Measurements from ENCODE around the gene EFCAB13.

DNA sequence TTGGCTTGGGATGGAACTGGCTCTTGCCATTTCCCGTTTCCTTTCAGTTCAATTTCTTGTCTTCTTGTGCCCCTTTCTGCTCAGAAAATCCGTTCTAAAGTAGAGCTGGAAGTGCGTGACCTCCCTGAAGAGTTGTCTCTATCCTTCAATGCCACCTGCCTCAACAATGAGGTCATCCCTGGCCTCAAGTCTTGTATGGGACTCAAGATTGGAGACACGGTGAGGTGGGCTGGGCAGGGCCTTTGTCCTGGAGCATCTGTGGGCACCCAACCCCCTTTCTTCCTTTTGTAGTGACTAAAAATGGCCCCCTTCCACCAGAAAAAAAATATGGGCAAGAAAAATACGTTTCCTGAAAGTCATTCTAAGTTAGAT, 32.9 kb upstream of the EFCAB13 start:
- TF ChIP-seq, protein P1, sequence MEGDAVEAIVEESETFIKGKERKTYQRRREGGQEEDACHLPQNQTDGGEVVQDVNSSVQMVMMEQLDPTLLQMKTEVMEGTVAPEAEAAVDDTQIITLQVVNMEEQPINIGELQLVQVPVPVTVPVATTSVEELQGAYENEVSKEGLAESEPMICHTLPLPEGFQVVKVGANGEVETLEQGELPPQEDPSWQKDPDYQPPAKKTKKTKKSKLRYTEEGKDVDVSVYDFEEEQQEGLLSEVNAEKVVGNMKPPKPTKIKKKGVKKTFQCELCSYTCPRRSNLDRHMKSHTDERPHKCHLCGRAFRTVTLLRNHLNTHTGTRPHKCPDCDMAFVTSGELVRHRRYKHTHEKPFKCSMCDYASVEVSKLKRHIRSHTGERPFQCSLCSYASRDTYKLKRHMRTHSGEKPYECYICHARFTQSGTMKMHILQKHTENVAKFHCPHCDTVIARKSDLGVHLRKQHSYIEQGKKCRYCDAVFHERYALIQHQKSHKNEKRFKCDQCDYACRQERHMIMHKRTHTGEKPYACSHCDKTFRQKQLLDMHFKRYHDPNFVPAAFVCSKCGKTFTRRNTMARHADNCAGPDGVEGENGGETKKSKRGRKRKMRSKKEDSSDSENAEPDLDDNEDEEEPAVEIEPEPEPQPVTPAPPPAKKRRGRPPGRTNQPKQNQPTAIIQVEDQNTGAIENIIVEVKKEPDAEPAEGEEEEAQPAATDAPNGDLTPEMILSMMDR (IDR thresholded peaks at IDR 0.05) = no peak
- no peak for TF ChIP-seq EZH2 (IDR thresholded peaks at IDR 0.05)
- no peak for TF ChIP-seq EZH2phosphoT487 (IDR thresholded peaks at IDR 0.05)

Data from neural progenitor cell (in vitro differentiated cells).